GM12865 (cell line): Measurements from ENCODE around the gene NAT10.
A peak's percentile ranks its signal among the peaks of the same experiment; 100 is the strongest.

Experiments
- DNase-seq: peaks from one replicate; pipeline ENCODE4 v3.0.0; 2010; ENCODE audit warnings: low read depth
- H3K4me3 ChIP-seq: 2 replicates; pipeline ENCODE4 v1.5.1; 2011; ENCODE audit warnings: mild to moderate bottlenecking, low read depth, low read length, control low read depth
- TF ChIP-seq, protein P1 (sequence below): IDR thresholded peaks from 2 replicates; pipeline ENCODE4 v1.5.1; 2011; ENCODE audit warnings: low read length, control low read depth, low read depth, inconsistent platforms; ENCODE audit not compliant: insufficient read depth; ENCODE audit errors: missing control alignments

NAT10 gene

DNA sequence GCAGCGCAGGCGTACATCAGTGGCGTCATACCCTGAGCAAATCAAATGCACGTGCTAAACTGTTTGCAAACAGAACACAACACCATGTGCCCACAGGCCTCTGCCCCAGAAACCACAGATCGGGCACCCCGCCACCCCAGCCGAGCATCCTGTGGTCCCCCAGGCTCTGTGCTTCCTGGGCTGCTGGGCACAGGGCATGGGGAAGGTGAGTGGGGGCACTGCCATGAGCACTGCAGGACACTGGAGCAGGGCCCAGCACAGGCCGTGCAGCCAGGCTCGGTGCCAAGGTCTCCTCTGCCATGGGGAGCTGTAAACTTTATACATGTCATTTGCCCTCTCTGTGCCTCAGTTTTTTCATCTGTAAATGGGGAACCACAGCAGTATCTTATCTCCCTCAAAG lies 62.5 kb downstream of the NAT10 start:
- DNase-seq: no peak
- no peak overlapping the region for H3K4me3 ChIP-seq
- TF ChIP-seq, protein P1, sequence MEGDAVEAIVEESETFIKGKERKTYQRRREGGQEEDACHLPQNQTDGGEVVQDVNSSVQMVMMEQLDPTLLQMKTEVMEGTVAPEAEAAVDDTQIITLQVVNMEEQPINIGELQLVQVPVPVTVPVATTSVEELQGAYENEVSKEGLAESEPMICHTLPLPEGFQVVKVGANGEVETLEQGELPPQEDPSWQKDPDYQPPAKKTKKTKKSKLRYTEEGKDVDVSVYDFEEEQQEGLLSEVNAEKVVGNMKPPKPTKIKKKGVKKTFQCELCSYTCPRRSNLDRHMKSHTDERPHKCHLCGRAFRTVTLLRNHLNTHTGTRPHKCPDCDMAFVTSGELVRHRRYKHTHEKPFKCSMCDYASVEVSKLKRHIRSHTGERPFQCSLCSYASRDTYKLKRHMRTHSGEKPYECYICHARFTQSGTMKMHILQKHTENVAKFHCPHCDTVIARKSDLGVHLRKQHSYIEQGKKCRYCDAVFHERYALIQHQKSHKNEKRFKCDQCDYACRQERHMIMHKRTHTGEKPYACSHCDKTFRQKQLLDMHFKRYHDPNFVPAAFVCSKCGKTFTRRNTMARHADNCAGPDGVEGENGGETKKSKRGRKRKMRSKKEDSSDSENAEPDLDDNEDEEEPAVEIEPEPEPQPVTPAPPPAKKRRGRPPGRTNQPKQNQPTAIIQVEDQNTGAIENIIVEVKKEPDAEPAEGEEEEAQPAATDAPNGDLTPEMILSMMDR: no peak

DNA sequence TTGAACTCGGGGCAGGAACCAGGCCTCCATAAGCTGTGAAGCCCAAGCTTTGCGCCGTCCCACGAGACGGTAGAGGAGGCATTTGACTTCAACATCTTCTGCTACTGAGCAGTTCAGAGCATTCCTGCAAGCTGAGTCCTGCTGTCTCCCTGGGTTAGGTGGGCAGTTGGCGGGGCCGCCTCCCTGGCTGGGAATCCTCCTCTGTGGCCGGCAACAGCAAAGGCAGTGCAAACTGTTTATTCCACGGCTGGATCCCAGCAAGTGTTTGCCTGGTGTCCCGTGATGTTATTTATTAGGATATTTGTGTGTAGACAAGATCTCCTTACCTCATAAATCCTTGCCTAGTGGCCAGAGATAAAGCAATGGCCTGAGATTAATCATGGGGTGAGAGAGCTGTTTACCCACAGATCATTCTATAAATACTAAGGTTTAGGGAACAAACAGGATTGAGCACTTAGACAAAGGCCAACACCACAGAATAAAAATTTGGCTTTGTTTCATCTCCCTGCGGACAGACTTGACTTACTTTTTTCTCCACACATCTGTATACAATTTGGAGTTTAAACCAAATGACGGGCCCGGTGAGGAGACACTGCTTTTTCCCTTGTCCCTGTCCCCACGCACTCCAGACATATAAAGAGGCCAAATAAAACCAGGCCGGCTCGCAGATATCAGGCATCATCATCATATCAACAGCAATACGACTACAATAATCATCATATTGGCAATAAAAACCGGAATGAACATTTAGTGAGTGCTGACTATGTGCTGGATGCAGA lies 63.4 kb downstream of the NAT10 start:
- TF ChIP-seq, protein P1: no peak
- DNase-seq: no peak
- H3K4me3 ChIP-seq: no peak overlapping the region

DNA sequence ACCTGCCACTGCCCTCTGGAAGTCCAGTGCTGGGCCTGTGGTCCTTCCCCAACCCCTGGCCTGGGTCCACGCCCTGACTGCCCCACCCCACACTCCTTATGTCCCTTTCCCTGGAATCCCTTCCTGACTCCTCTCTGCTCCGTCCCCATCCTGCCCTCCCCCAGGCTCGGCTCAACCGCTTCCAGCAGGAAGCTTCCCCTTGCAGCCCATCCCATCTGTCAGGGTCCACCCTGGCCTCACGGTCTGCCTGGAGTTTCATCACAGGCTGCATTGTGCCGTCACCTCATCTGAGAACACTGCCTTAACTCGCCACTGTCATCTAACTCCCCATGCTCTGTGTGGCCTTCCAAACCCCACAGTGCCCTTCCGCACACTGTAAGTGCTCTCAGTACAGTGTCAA lies 64.3 kb downstream of the NAT10 start:
- no peak for DNase-seq
- no peak overlapping the region for H3K4me3 ChIP-seq

DNA sequence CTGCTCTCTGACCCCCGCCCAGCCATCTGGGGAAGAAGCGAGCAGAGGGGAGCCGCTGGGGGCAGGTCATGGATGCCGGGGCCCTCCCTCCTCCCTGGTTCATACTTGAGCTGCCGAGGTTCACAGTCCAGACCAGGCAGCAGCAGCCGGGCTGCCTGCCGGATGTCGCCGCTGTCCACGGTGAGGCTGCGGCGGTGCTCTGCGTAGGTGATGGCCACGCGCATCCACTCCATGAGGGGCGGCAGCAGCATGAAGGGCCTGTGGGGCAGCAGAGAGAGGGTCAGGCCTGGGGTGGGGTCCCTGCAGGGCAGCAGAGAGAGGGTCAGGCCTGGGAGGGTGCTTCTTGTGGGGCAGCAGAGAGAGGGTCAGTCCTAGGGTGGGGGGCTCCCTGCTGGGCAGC lies 67.6 kb downstream of the NAT10 start:
- DNase-seq: no peak
- no peak overlapping the region for H3K4me3 ChIP-seq
- TF ChIP-seq, protein P1: no peak

More for the DNA sequence above, 64.3 kb downstream of the NAT10 start:
- TF ChIP-seq, protein P1: no peak

DNA sequence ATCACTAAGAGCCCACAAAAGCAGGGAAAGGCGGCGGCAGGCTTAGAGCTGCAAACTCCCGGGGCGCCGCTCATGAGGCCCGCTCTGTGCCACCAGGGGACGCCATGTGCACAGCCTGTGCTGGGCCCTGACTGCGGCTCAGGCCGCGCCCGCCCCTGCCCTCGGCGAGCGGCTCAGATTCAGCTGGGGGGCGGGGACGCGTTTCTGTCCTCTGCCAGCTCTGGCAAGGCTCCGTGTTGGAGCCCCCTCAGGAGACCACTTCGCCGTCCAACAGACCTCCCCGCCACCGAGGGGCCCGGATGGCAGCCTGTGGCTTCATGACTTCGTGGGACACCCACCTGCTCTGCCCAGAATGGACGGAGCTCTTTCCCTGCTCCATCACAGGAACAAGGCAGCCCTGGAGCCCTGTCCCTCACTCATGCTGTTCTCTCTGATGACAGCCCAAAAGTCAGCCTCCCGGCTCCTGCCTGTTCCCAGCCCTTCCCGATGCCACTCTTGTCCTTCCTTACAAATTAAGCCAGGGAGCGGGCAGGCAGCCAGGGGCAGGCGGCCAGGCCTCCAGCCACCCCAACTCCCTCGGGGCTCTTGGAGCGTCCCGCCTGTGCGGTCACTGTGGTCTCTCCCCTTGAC lies 69.1 kb downstream of the NAT10 start:
- peak; percentile 82 for DNase-seq
- H3K4me3 ChIP-seq: no peak overlapping the region
- TF ChIP-seq, protein P1: peak; percentile 99

DNA sequence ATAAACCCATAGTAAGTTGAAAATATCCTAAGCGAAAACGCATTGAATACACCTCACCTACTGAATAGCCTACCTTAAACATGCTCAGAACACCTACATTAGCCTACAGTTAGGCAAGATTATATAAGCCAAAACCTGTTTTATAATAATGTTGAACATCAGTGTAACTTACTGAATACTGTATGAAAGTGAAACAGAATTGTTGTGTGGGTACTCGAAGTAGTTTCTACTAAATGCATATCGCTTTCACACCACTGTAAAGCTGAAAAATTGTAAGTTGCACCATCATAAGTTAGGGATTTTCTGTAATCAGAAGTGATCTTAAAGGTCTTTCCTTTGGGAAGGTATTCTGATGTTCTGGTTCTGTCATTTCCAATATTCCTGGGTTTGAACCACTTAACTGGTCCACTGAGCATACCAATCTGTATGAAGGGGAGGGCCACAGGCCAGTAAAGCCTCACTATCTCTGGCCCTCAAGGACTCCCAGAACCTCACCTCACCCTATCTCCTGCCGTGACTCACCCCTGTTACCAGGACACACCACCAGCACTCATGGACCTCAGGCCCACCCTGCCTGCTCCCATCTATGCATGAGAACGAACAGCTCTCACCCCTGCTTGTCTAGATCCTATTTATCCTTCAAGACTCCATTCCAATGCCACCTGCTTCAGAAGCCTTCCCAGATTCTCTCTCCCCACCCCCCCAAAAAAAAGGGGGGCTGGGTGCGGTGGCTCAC lies 70.0 kb downstream of the NAT10 start:
- peak; percentile 43 for DNase-seq
- TF ChIP-seq, protein P1: no peak
- H3K4me3 ChIP-seq: no peak overlapping the region
